Neural cell (in vitro differentiated cells): ENCODE data around the gene SH3RF2. TPM values are rescaled to one million over a fixed set of nuclear protein-coding genes. Genes with fewer than 3 reads are reported as not detected.

Experiments used
- H2AFZ ChIP-seq: fragments of 200-600, 300-800 bp; sonication (generic), shearing (Covaris generic); 2 replicates; pipeline ENCODE4 v1.6.0; 2014; ENCODE audit warnings: low read depth, mild to moderate bottlenecking, antibody characterized with exemption, low read length, moderate library complexity
- H3F3A ChIP-seq: fragments of 200-600 bp; shearing (Covaris generic); 2 replicates; pipeline ENCODE4 v1.6.1; 2016; ENCODE audit warnings: mild to moderate bottlenecking, moderate library complexity, mixed read lengths, antibody characterized with exemption, low read length; ENCODE audit not compliant: insufficient read depth, poor library complexity, severe bottlenecking
- H3K27ac ChIP-seq: fragments of 200-600, 300-800 bp; sonication (generic), shearing (Covaris generic); 2 replicates; pipeline ENCODE4 v1.5.1; 2014; ENCODE audit warnings: mild to moderate bottlenecking, low read length, moderate library complexity
- H3K27me3 ChIP-seq: fragments of 300-800, 200-600 bp; sonication (generic), shearing (Covaris generic); 2 replicates; pipeline ENCODE4 v1.6.0; 2014; ENCODE audit warnings: mild to moderate bottlenecking, low read depth, low read length, moderate library complexity; ENCODE audit not compliant: insufficient read depth
- H3K36me3 ChIP-seq: fragments of 300-800, 200-600 bp; sonication (generic), shearing (Covaris generic); 2 replicates; pipeline ENCODE4 v1.5.1; 2014; ENCODE audit warnings: mild to moderate bottlenecking, antibody characterized with exemption, low read length, moderate library complexity; ENCODE audit not compliant: insufficient read depth
- H3K4me2 ChIP-seq: fragments of 300-800, 200-600 bp; sonication (generic), shearing (Covaris generic); 2 replicates; pipeline ENCODE4 v1.6.0; 2014; ENCODE audit warnings: mild to moderate bottlenecking, low read length
- H3K4me3 ChIP-seq: fragments of 300-800, 200-600 bp; sonication (generic), shearing (Covaris generic); 2 replicates; pipeline ENCODE4 v1.5.1; 2014; ENCODE audit warnings: mild to moderate bottlenecking, low read length, moderate library complexity
- H3K79me2 ChIP-seq: fragments of 200-600 bp; shearing (Covaris generic); replicated peaks from 2 replicates; pipeline ENCODE4 v1.6.0; 2014; ENCODE audit warnings: mild to moderate bottlenecking, low read length, moderate library complexity; ENCODE audit not compliant: insufficient read depth
- H3K9ac ChIP-seq: fragments of 300-800, 200-600 bp; sonication (generic), shearing (Covaris generic); 2 replicates; pipeline ENCODE4 v1.6.1; 2016; ENCODE audit warnings: mild to moderate bottlenecking, low read length, mixed read lengths
- H3K9me2 ChIP-seq: fragments of 200-600 bp; shearing (Covaris generic); 2 replicates; pipeline ENCODE4 v1.6.1; 2016; ENCODE audit warnings: mild to moderate bottlenecking, low read length, mixed read lengths; ENCODE audit not compliant: insufficient read depth
- H3K9me3 ChIP-seq: fragments of 200-600, 300-800 bp; sonication (generic), shearing (Covaris generic); 2 replicates; pipeline ENCODE4 v1.6.1; 2016; ENCODE audit warnings: mild to moderate bottlenecking, mixed run types, low read length, moderate library complexity, mixed read lengths
- H4K20me1 ChIP-seq: fragments of 200-600 bp; shearing (Covaris generic); 2 replicates; pipeline ENCODE4 v1.6.1; 2016; ENCODE audit warnings: mild to moderate bottlenecking, mixed run types; ENCODE audit not compliant: insufficient read depth
- EP300 ChIP-seq: fragments of 450-650 bp; conservative IDR thresholded peaks from 2 replicates; pipeline ENCODE4 v1.6.1; 2014; ENCODE audit warnings: antibody characterized with exemption, mild to moderate bottlenecking, moderate library complexity; ENCODE audit not compliant: poor library complexity, severe bottlenecking
- EZH2 ChIP-seq: fragments of 200-600, 300-800 bp; shearing (Covaris generic), sonication (generic); IDR thresholded peaks from 2 replicates; pipeline ENCODE4 v1.6.1; 2014; ENCODE audit warnings: antibody characterized with exemption, low read length, borderline replicate concordance, mild to moderate bottlenecking; ENCODE audit not compliant: insufficient read depth, poor library complexity, severe bottlenecking
- MXI1 ChIP-seq: fragments of 450-650 bp; conservative IDR thresholded peaks from 2 replicates; pipeline ENCODE4 v1.6.1; 2014; ENCODE audit warnings: antibody characterized with exemption, mild to moderate bottlenecking; ENCODE audit not compliant: poor library complexity, severe bottlenecking
- POLR2AphosphoS5 ChIP-seq: IDR thresholded peaks from 2 replicates; pipeline ENCODE4 v1.6.1; 2012
- RAD21 ChIP-seq: fragments of 450-650 bp; conservative IDR thresholded peaks from 2 replicates; pipeline ENCODE4 v1.6.1; 2014; ENCODE audit warnings: antibody characterized with exemption, mild to moderate bottlenecking, moderate library complexity
- SMC3 ChIP-seq: fragments of 450-650 bp; conservative IDR thresholded peaks from 2 replicates; pipeline ENCODE4 v1.6.1; 2014; ENCODE audit warnings: antibody characterized with exemption, mild to moderate bottlenecking, moderate library complexity; ENCODE audit not compliant: poor library complexity
- TAF1 ChIP-seq: IDR thresholded peaks from 2 replicates; pipeline ENCODE4 v1.6.1; 2012; ENCODE audit warnings: low read depth
- polyA plus RNA-seq: library from polyadenylated mRNA; depleted of rRNA; stranded (reverse); fragments of >200 nt; gene quantifications from 2 replicates; pipeline ENCODE4 v1.2.3, GENCODE V29; 2014
- TF ChIP-seq, protein P1 (sequence below): IDR thresholded peaks from 2 replicates; pipeline ENCODE4 v1.6.1; 2012; ENCODE audit warnings: borderline replicate concordance
- TF ChIP-seq, protein P2 (sequence below): fragments of 450-650 bp; IDR thresholded peaks from 2 replicates; pipeline ENCODE4 v1.5.1; 2014; ENCODE audit warnings: antibody characterized with exemption, mild to moderate bottlenecking, moderate library complexity; ENCODE audit not compliant: poor library complexity, severe bottlenecking

The SH3RF2 gene
- polyA plus RNA-seq, 1 donor from 2014 or later: not detected

DNA sequence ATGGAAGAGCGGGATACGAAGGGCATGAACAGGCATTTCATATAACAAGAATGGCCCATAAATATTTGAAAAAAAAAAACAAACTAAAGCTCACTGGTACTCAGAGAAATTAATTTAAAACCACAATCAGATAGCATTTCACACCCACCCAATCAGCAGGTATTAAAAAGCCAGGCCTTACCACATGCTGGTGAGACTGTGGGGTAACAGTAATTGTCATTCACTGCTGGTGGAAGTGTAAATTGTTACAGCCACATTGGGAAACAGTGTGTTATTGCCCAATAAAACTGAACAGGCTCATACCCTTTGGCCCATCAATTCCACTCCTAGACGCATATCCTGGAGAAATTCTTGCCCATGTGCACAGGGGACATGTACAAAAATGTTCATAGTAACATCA, 103.0 kb downstream of the SH3RF2 start:
- Histone ChIP-seq H3K9me3 (no peaks in the 10 kb centered on the region), H3K36me3 (no peaks in the 10 kb centered on the region), H3F3A (no peaks in the 10 kb centered on the region), H3K4me3 (no peak overlapping the region), H3K27me3 (no peaks in the 10 kb centered on the region), H2AFZ (no peak overlapping the region), H3K9ac (no peak overlapping the region), H4K20me1 (no peaks in the 10 kb centered on the region), H3K9me2 (no peaks in the 10 kb centered on the region), H3K79me2 (no peaks in the 10 kb centered on the region), H3K27ac (no peak overlapping the region), H3K4me2 (no peak overlapping the region)
- no peak for TF ChIP-seq SMC3
- TF ChIP-seq MXI1: no peak
- TF ChIP-seq, protein P1, sequence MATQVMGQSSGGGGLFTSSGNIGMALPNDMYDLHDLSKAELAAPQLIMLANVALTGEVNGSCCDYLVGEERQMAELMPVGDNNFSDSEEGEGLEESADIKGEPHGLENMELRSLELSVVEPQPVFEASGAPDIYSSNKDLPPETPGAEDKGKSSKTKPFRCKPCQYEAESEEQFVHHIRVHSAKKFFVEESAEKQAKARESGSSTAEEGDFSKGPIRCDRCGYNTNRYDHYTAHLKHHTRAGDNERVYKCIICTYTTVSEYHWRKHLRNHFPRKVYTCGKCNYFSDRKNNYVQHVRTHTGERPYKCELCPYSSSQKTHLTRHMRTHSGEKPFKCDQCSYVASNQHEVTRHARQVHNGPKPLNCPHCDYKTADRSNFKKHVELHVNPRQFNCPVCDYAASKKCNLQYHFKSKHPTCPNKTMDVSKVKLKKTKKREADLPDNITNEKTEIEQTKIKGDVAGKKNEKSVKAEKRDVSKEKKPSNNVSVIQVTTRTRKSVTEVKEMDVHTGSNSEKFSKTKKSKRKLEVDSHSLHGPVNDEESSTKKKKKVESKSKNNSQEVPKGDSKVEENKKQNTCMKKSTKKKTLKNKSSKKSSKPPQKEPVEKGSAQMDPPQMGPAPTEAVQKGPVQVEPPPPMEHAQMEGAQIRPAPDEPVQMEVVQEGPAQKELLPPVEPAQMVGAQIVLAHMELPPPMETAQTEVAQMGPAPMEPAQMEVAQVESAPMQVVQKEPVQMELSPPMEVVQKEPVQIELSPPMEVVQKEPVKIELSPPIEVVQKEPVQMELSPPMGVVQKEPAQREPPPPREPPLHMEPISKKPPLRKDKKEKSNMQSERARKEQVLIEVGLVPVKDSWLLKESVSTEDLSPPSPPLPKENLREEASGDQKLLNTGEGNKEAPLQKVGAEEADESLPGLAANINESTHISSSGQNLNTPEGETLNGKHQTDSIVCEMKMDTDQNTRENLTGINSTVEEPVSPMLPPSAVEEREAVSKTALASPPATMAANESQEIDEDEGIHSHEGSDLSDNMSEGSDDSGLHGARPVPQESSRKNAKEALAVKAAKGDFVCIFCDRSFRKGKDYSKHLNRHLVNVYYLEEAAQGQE: no peak
- TF ChIP-seq RAD21: no peak
- TF ChIP-seq POLR2AphosphoS5: no peak
- TF ChIP-seq EP300: no peak
- TF ChIP-seq, protein P2, sequence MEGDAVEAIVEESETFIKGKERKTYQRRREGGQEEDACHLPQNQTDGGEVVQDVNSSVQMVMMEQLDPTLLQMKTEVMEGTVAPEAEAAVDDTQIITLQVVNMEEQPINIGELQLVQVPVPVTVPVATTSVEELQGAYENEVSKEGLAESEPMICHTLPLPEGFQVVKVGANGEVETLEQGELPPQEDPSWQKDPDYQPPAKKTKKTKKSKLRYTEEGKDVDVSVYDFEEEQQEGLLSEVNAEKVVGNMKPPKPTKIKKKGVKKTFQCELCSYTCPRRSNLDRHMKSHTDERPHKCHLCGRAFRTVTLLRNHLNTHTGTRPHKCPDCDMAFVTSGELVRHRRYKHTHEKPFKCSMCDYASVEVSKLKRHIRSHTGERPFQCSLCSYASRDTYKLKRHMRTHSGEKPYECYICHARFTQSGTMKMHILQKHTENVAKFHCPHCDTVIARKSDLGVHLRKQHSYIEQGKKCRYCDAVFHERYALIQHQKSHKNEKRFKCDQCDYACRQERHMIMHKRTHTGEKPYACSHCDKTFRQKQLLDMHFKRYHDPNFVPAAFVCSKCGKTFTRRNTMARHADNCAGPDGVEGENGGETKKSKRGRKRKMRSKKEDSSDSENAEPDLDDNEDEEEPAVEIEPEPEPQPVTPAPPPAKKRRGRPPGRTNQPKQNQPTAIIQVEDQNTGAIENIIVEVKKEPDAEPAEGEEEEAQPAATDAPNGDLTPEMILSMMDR: no peak
- no peak for TF ChIP-seq TAF1
- no peak for TF ChIP-seq EZH2

DNA sequence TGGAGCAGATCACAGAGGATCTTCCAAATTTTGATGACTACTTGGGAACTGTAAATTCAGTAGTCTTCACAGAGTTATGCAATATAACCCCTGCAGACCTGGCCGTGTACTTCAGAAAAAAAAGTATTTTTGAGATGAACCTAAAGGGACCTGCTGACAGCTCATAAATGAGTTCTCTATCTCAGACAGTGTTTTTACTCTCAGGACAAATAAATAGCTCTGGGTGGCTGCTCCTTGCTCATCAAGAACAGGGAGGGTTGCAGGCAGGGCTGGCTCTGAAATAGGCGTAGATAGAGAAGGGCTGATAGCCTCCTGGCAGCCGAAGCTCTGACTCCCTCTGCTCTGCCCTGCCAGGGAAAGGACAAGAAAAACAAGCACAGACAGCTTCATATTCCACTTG, 104.1 kb downstream of the SH3RF2 start:
- no peak for TF ChIP-seq POLR2AphosphoS5
- no peak for TF ChIP-seq EP300
- TF ChIP-seq, protein P1: no peak
- no peak for TF ChIP-seq RAD21
- TF ChIP-seq, protein P2: no peak
- no peak for TF ChIP-seq MXI1
- TF ChIP-seq EZH2: no peak
- TF ChIP-seq SMC3: no peak
- no peak for TF ChIP-seq TAF1
- H3K4me3 ChIP-seq: no peak overlapping the region
- no peak overlapping the region for H2AFZ ChIP-seq
- no peaks in the 10 kb centered on the region for H3K9me2 ChIP-seq
- no peaks in the 10 kb centered on the region for H3K9me3 ChIP-seq
- H3K27ac ChIP-seq: no peak overlapping the region
- no peak overlapping the region for H3K4me2 ChIP-seq
- H4K20me1 ChIP-seq: no peaks in the 10 kb centered on the region
- no peaks in the 10 kb centered on the region for H3K36me3 ChIP-seq
- no peaks in the 10 kb centered on the region for H3K27me3 ChIP-seq
- H3K79me2 ChIP-seq: no peaks in the 10 kb centered on the region
- H3K9ac ChIP-seq: no peak overlapping the region
- H3F3A ChIP-seq: no peaks in the 10 kb centered on the region
